Measurements from ENCODE around the gene GRK3.
A peak's percentile ranks its signal among the peaks of the same experiment; 100 is the strongest.

The GRK3 gene

GRCh38 chr22:25629613-25630012 lies 65.1 kb downstream of the GRK3 start:
- no peak for DNase-seq

GRCh38 chr22:25630447-25630846 lies 66.0 kb downstream of the GRK3 start:
- DNase-seq = no peak

- DNase-seq = no peak
Observed at GRCh38 chr22:25636323-25636722, 71.8 kb downstream of the GRK3 start.

GRCh38 chr22:25637032-25637431 lies 72.6 kb downstream of the GRK3 start:
- no peak for DNase-seq

- DNase-seq = no peak
Observed at GRCh38 chr22:25637672-25638071, 73.2 kb downstream of the GRK3 start.

- DNase-seq = no peak
Observed at GRCh38 chr22:25638638-25639037, 74.2 kb downstream of the GRK3 start.

- no peak for DNase-seq
Observed at GRCh38 chr22:25641650-25642049, 77.2 kb downstream of the GRK3 start.

GRCh38 chr22:25643232-25644000 lies 78.9 kb downstream of the GRK3 start:
- no peak for DNase-seq

GRCh38 chr22:25644122-25644521 lies 79.6 kb downstream of the GRK3 start:
- no peak for DNase-seq

GRCh38 chr22:25645266-25645665 lies 80.8 kb downstream of the GRK3 start:
- peak; percentile 2 for DNase-seq

- no peak for DNase-seq
Observed at GRCh38 chr22:25645964-25646363, 81.5 kb downstream of the GRK3 start.

- DNase-seq = no peak
Observed at GRCh38 chr22:25650833-25651232, 86.4 kb downstream of the GRK3 start.

GRCh38 chr22:25651332-25652085 lies 87.0 kb downstream of the GRK3 start:
- no peak for DNase-seq

- DNase-seq = no peak
Observed at GRCh38 chr22:25654676-25655075, 90.2 kb downstream of the GRK3 start.

GRCh38 chr22:25655371-25655935 lies 91.0 kb downstream of the GRK3 start:
- DNase-seq = no peak

GRCh38 chr22:25656724-25657123 lies 92.2 kb downstream of the GRK3 start:
- DNase-seq = no peak

GRCh38 chr22:25658633-25659032 lies 94.2 kb downstream of the GRK3 start:
- DNase-seq = no peak

GRCh38 chr22:25659413-25659812 lies 94.9 kb downstream of the GRK3 start:
- no peak for DNase-seq

GRCh38 chr22:25660336-25660735 lies 95.9 kb downstream of the GRK3 start:
- no peak for DNase-seq

GRCh38 chr22:25661073-25661472 lies 96.6 kb downstream of the GRK3 start:
- DNase-seq = no peak

- DNase-seq = no peak
Observed at GRCh38 chr22:25663654-25664053, 99.2 kb downstream of the GRK3 start.

GRCh38 chr22:25666308-25666707 lies 101.8 kb downstream of the GRK3 start:
- no peak for DNase-seq

- DNase-seq = no peak
Observed at GRCh38 chr22:25668437-25668836, 104.0 kb downstream of the GRK3 start.

Data from HCEC 1CT (cell line).